NCI-H2196 (cell line): ENCODE measurements around the gene PLCH1.
A peak's percentile ranks its signal among the peaks of the same experiment; 100 is the strongest.

Experiments
- DNase-seq: peaks from one replicate; lab custom pipeline; 2025; ENCODE audit not compliant: unreplicated experiment; lab: John Stamatoyannopoulos, UW

The PLCH1 gene

DNA sequence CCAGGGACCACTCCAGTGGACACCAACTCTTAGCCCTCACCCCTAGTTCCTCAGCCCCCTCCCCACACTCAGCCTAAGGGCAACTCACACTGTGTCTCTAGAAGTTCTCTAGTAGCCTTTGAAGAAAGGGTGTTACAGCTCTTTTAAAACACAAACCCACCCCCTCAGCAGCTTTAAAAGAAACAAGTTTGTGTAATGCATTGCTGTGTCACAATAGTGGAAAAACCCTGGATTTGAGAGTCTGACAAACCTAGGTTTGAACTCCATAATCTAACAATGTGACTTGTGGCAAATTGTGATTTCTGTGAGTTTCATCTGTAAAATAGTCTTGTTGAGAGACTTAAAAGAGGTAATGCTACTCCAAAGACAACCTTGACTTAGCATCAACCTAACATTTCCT lies 54.0 kb downstream of the PLCH1 start:
- no peak for DNase-seq

DNA sequence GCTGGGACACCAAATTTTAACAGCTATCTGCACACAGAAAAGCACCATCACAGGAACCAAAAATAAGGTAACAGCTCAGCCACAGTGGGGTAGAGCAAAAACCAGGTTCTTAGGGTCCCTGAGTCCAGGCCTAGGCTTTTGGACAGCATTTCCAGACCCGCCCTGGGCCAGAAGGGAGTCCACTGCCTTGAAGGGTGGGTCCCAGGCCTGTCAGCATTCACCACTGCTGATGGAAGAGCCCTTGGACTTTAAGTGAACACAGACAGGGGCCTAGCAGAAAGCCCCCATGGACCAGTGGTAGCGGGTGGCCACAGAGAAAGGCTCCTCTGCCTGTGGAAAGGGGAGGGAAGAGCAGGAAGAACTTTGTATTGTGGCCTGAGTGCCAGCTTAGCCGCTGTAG lies 56.4 kb downstream of the PLCH1 start:
- no peak for DNase-seq

DNA sequence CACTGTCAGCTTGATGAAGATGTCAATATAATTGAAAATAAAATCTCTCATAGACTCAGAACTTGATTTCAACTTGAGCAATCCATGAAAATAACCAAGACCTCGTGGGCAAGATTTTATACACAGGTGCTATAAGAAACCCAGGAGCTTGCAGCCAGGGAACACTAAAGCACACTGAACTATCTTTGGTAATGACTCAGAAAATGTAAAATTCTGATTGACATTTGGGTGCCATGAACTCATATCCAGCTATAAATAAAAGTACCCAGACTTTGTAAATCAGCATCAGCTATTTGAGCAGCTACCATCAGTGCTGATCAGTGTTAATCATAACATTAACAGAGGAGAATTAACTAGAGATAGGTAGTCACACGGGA lies 61.5 kb downstream of the PLCH1 start:
- DNase-seq = no peak

- DNase-seq = no peak
Measured at GRCh38 chr3:155682426-155683343, 62.2 kb downstream of the PLCH1 start.

GRCh38 chr3:155676252-155676981 lies 68.5 kb downstream of the PLCH1 start:
- DNase-seq = no peak

DNA sequence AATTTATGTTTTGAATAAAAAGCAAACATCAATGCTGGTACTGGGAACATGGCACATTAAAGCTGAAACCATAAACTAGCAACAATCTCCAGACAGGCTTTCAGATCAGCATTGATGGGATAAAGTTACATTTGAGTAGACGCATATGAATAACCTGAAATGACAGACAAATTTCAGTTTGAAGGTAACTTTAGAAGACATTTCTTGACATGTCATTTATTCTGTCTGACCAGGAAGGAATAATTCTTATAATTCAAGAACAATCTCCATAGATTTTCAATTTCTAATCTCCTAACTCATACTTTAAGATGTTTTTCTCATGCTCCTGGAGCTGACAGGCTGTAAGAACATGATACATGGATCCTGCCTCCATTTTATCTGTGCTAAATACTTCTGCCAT lies 69.8 kb downstream of the PLCH1 start:
- no peak for DNase-seq

GRCh38 chr3:155673421-155673820 lies 71.5 kb downstream of the PLCH1 start:
- DNase-seq = no peak

DNA sequence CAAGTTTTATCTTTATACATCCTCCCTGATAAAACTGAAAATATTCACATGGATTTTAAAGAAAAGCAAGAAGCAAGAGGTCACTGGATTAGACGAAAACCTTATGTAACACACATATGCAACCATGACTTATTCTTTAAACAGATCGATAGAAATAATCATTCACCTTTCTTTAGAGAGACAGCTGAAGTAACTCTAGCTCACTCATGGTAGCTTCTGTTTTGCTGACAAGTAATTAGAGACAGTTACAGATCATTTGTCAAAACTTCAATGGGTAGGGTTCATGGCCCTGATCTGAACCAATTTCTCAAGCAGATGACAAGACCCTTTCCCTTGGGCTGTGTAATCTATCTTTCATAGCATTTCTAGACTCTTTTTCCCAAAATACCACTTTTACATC lies 74.5 kb downstream of the PLCH1 start:
- DNase-seq = no peak

DNA sequence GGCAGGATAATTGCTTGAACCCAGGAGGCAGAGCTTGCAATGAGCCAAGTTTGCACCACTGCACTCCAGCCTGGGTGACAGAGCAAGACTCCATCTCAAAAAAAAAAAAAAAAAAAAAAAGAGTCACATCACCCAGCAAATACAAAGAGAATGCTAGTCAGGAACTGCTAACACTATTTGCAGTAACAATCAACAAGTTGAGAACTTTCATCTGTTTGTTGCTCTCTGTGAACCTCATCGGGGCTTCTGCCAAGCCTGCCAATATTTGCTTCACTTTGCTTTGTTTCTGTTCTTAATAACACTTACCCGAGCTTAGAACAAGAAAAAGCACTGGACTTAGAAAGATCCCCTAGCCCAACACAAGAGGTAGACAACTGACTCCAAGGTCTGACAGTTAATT lies 76.9 kb downstream of the PLCH1 start:
- DNase-seq = no peak

DNA sequence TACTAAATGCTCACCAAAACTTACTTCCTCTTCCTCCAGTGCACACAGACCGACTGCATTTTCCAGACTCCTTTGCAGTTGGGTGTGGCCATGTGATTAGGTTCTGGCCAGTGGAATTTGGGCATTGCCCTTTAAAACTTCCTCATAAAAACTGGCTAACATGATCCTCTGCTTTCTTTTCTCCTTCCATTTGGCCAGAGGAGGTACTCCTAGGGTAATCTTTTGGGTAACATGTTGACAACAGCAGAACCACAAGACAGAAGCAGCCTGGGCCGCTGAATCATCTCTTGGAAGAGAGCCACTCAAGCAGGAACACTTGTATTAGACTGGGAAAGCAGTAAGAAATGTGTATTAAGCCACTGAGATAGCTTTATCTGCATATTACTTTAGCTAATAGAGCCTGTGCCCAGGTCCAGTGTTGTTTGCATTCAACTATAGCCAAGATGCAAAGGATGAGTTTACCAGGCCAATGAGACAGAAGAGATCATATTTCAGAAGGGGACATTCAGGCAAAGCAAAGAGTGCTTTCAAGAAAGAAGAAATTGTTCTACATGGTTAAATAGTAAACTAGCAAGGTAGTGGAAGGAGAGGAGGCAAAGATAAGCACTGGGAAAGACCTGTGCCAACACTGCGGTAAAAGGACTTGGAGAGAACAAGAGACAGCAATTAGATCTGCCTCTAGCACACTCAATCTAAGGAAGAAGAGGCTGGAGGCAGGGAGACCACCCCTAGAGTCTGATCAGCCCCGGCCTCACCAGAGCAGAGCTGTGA lies 79.8 kb downstream of the PLCH1 start:
- peak; percentile 23 for DNase-seq

DNA sequence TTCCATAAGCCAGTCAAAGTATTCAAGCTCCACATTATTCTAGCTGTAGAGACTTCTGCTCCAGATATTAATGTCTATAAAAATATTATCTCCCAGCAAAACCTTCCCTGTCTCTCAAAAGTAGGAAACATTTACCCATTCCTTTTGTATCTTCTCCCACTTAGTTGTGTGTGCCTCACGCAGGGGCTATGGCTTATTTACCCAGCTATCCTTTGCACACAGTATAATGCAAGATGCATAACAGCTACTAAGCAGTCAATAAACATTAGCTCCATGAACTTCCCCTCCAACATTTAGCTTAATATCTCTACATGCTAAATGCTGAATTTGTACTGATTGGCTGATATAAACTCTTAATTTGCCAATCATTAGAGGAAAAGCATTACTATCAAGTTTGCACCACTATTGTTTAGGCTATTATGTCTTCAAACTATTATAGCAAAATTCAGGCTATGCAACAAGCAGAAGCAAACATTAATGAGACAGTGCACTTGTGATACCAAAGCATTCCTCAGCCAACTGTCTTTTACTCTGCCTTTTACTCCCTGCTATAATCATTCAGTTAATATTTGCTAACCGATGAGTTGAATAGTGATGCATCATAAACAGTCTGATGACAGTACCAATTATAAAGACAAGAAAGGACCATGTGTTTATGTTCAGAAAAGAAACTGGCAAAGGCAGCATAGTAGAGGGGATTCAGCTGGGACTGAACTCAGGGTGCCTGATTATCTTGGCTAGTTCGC lies 81.2 kb downstream of the PLCH1 start:
- DNase-seq = no peak

DNA sequence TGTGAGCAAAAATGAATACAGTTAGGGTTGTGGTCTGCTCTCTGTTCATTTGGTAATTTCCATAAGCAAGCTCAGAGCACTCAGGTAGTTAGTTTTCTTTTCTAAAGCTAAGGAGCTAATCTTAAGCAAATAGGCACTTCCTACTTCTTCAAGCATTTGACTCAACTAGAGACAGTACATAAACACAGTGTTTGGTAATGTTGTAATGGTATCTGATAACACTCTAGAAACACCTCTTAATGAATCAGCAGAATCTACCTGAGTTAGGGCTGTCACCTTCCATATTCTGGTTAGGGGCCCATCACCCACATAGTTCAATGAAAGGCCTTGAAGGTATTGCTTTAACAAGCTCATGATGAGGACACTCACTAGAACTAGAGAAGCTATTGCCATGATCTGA lies 83.1 kb downstream of the PLCH1 start:
- DNase-seq = no peak

- DNase-seq = no peak
Measured at GRCh38 chr3:155661042-155661441, 83.8 kb downstream of the PLCH1 start.

DNA sequence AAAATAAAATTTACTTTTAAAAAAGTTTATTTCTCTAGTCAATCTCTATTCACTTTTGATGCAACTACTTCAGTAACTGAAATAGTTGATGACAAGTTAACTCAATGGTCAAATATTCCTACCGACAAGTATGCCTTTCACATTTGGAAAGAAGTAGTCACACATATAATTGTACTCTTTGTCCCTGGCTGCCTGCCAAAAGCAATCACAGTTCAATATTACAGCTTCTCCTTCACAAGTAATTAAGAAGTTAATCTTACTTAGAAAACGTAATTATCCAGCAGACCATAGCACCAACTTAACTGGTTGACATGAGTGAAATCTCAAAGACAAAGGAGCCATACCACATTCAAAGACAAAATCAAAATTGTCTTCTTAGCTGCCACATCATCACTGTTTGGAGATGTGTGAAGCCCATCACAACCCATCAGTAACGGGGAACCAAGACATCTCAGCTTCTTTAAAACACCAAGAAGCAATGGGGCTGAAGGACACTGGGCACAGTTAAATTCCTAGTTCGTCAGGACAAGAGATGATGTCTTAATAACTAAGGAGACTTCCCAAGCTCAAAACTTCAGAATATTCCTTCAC lies 86.1 kb downstream of the PLCH1 start:
- no peak for DNase-seq

DNA sequence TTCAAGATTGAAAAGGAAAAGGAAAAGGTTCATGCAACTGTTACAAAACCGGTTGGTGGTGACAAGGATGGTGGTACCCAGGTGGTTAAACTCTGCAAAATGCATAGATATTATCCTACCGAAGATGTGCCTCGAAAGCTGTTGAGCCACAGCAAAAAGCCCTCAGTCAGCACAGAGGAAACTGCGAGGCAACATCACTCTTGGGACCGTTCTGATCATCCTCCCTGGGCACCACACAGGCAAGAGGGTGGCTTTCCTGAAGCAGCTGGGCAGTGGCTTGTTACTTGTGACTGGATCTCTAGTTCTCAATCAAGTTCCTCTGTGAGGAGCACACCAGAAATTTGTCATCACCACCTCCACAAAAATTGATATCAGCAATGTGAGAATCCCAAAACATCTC lies 86.9 kb downstream of the PLCH1 start:
- DNase-seq = no peak

- no peak for DNase-seq
Measured at GRCh38 chr3:155657161-155657560, 87.7 kb downstream of the PLCH1 start.

- DNase-seq = no peak
Measured at GRCh38 chr3:155656466-155656865, 88.4 kb downstream of the PLCH1 start.

DNA sequence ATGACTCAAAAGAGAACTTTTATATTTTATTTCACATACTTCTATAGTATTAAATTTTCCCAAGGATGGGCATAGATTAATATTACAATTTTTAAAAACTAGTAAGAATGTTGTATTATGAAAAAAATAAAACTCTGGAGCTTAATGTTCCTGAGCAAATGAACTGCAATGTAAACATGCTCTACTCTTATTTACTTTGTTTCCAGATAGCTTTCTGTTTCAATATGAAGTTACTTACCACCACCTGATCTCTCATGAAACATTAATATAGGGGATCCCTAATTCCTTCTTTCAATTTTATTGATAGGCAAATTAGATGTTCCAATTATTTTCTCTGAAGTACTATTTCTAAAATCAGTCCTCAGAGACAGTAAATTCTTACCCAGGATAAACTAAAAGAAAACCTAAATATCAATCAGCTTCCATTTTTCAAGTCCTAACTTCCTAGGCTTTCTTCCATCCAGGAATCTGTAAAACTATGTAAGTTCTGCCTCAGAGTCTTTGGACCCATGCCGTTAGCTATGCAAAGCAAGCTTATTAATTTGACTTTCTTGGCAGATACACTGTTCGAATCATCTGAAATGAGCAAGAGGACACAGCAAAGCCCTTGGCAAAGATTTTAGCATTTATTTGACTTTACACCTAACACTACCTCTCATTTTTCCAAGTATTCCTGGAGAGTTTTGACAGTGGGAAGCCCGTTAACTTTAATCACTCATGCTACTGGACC lies 93.2 kb downstream of the PLCH1 start:
- no peak for DNase-seq

DNA sequence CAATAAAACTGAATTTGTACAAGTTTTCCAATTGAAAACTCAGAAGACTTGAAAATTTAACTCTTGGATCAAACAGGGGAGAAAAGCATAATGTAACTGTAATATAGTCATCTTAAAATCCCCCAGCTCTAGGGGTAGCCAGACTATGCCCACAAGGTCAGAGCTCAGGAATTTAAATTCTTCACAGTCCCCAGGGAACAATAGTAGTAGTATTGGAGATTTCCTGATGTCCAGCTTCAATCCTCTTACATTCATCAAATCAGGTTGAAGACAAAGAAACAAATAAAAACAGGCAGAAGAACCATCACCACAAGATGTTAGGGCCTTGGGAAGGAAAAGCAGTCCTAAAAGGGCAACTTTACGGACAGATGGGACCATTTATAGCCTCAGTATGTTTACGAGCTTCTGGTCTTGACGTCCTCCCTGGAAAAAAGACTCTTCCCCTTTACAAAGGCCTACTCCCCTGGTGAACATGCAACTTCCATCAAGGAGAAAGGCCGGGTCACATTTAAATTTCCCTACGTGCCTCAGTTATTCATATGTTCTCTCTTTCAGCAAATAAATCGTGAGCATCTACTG lies 96.8 kb downstream of the PLCH1 start:
- DNase-seq = no peak

GRCh38 chr3:155647206-155647605 lies 97.7 kb downstream of the PLCH1 start:
- no peak for DNase-seq
